ENCODE results near the gene SULT1A1.
"Not testable (repeated sequence)": the region's sequence is repeated elsewhere in the genome, so short reads cannot be mapped to it uniquely, and the experiment has no call there.

Gene SULT1A1

GRCh38 chr16:28608496-28608808, 1.4 kb downstream of the SULT1A1 start:
- not testable (repeated sequence) for DNase-seq

GRCh38 chr16:28607681-28608495, 2.0 kb downstream of the SULT1A1 start:
- not testable (repeated sequence) for DNase-seq

DNA sequence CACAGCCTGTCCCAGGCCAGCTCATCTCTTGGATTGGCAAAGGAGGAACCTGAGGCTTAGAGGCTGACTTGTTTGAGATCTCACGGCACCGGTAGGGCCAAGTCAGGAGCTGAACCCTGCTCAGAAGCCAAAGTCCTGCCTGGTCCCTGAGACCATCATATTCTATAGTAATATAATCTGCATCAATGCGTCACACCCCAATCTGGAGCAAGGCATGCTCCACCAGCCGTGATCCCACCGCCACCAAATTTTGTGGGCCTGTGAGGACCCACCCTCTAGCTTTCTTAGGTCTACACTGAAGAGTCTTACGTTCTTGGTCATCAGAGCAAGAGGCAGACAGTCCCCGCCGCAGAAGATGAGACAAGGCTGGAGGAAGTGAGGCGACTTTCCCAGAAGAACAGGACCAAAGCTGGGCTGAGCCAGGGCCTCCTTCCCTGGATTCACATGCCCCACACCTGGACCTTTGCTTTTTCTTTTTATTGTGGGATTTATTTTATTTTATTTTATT, 2.7 kb downstream of the SULT1A1 start:
- DNase-seq = no peak

DNA sequence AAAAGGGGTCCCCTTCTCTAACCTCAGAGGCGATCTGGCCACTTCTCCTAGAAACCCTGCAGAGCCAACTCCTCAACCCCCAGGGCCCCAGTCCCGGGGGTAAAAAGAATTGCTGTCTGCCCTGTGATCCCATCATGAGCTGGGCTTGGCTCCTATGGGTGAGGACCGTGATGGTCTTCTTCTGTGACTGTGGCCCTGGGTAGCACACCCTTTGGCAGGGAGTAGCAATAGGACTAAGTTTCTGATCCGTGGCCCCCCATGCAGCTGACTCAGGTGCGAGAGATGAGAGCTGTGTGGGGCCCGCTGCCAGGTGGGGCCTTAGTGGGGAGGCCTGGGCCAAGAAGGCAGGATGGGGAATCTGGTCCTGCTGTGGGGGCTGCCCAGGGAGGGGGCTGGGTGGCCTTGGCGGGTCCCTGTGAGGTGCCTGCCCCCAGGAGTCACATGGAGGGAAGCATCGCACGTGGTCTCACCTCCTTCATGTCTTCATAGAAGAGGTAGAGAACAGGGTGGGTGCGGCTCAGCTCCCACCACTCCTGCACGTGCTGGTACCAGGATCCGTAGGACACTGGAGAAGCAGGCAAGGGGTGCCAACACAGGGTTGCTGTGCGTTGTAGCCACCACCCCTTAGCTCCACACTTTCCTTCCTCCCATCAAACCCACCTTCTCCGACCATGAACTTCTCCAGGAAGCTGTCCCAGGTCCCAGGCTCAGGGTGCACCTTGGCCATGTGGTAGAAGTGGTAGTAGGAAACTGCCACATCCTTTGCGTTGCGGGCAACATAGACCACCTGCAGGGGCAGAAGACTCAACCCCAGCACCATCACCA, 3.3 kb downstream of the SULT1A1 start:
- no peak for DNase-seq

GRCh38 chr16:28604186-28604565, 5.7 kb downstream of the SULT1A1 start:
- no peak for DNase-seq

DNA sequence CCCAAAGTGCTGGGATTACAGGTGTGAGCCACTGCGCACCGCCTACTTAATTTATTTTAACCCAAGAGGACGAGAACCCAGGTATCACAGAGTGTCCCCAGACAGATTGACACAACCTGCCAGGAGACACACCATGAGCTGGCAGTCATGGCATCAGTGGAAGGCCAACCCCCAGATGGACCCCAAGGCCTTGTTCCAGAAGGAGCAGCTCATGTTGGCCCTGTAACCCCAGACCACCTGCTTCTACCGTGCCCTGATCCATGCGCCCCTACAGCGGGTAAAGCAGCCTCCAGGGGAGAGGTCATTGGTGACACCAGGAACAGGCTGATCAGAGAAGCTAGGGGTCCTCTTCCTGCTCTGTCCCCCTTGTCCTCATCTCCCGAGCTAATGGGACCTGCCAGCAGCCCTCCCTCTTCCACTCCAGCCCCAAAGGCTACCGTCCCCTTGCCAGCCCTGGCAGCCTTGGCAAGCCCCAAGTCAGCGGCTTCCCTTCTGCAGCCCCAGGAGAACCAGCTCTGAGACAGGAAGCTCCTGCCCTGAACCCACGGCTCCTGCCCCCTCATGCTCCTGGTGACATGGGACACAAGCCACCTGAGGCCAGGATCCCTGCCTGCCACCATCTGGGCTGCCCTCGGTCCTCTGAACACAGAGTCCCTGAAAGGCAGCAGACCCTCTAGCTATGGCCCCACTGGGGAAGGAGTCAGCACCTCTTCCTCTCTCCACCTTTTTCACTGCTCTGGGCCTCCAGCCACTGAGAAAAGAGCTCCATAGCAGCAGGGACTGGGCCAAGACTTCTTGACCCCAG, 6.3 kb downstream of the SULT1A1 start:
- no peak for DNase-seq

DNA sequence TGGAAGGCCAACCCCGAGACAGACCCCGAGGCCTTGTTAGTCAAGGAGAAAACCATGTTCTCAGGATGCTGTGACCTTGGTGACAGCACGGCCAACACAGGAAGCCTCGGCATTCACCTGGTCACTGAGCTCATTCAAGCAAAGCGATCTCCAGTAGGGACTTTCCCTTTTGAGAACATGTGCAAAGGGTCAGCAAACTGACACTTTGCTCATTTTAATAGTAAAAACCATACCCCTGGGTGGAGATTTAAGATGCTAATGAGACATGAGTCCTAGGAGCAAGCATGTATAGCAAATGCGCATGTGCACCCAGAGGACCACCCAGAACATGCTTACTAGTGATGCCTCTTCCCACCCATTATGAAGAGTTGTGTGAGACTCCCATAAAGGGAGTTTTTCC, 7.3 kb downstream of the SULT1A1 start:
- no peak for DNase-seq

DNA sequence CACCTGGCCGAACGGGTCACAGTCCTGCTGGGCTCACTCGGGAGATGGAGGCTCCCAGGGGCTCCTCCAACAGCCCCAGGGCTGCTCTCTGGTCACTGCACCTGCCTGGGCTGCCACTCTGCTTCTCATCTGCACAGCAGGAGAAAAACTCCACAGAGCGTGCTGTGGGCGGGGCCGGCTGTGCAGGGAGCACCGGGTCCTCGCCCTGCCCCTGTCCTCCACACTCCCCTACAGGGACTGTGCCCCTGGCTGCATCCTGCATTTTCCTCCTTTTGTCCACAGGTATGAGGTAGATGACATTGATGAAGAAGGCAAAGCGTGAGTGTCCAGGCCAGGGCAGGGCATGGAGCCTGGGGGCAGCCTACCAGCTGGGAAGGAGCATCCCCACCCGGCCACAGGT, 7.8 kb downstream of the SULT1A1 start:
- DNase-seq = not testable (repeated sequence)

DNA sequence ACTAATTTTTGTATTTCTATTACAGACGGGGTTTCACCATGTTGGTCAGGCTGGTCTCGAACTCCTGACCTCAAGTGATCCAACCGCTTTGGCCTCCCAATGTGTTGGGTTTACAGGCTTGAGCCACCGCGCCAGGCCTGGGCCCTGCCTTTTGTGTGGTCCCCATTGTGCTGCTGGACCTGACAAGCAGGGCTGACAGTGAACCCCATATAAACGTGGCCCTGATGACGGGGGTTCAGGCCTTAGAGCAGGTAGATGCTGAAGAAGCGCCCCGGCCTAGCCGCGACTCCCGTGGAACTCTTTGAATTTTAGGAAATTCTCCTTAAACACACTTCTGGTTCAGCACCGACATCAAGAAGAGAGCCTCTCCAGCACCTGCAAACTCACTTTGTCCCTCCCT, 8.3 kb downstream of the SULT1A1 start:
- DNase-seq = not testable (repeated sequence)

- not testable (repeated sequence) for DNase-seq
Observed at GRCh38 chr16:28600965-28601364, 8.9 kb downstream of the SULT1A1 start.

DNA sequence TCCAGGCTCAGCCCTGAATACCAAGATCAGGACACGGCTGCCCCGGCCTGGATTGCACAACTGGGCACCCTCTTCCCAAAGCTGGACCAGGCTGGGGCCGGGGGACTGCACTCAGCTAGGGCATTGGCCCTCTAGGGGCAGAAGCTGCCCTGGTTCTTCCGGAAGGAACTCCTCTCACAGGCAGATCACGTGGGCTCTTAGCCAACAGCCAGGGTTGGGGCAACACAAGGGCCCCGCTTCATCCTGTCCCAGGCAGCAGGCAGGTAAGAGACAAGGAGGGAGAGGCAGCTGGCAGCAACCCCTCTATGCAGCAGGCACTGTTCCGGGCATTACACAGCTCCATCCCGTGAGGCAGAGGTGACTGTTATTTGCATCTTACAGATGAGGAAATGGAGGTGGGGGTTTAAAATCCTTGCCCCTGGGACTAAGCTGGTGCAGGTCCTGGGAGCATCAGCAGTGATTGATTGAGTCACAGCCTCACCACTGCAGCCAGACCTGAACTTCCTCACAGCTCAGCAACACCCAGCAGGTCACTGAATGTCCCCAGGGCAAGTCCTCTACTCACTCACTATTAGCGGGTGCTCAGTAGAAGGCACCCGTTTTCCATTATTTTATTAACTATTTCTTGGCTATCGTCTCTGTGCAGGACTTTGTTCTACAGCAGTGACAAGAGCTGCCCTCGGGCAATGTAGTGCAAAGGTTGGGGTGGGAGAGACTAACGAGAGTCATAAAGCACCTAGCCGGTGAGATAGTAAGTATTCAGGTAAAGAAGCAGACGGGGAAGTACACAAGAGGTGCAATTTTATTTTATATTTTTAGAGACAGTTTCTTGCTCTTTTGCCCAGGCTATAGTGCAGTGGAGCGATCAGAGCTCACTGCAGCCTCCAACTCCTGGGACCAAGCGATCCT, 10.2 kb downstream of the SULT1A1 start:
- not testable (repeated sequence) for DNase-seq

DNA sequence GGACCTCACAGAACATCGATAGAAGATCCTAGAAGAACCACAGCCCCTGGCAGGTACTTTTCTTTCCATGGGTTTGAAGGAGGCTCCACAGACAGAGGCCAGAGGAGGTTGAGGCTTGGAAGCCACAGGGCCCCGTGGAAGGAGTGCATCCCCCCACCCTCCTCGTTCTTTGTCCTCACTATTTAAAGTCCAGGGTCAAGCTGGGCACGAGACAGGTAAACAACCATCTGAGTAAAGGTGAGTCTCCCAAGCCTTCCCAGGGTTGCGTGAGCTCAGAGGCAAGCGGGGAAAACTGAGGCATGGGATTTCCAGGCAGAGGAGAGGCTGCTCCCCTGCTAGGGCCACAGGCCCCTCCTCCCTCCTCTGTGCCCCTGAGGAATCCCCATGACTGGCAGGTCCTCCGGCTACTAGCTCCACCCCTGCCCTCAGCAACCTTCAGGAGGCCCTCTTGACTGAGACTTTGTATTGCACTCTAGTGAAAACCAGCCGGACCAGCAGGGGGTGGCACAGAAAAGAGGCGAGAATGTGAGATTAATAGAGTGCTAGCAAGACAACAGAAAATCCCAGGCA, 12.1 kb downstream of the SULT1A1 start:
- no peak for DNase-seq

DNA sequence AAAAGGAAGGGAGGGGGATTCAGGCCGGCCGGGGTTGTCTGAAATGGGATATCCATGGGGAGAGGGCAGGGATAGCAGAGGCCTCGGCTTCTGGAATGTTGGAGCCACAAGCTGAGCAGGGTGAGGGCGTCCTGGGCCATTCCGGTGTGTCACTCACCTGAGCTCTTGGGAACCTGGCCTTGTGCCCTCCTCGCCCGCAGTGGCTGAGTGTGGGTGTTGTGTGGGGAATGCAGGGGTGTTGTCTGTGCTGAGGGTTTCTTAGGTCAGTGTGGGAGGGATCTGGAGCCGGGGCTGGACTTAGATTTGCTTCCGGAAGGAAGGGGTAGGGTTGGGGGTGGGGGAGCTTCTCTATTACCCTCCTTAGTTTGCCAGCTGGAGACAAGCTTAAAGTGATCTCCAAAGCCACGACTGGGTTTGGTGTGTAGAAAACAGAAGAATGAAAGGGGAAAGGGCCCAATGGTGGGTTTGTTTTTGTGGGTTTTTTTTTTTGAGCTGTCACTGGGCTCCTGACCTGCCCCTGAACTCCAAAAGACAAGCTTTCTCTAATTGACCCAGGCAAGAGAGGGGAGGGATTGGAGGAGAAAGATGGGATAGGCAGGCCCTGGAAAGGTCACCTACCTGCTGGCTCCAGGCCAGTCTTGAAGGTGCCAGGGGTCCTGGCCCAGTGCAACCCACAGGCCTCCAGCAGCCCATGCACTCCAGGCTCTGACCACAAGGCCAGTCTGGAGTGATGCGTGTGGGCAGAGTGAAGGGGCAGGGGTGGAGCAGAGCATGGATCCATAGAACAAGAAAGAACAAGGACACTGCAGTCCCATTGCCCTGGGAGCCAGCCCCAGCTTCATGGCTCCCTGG, 12.8 kb downstream of the SULT1A1 start, which contains the start of gene SULT1A2:
TSS of gene SULT1A2 (minus strand) at position 211 of the 852 bp plus-strand sequence. CDS start 1,120 bp downstream, outside the sequence.
- no peak for DNase-seq

GRCh38 chr16:28596115-28596630, 13.7 kb downstream of the SULT1A1 start:
- no peak for DNase-seq

GRCh38 chr16:28595451-28595850, 14.4 kb downstream of the SULT1A1 start:
- DNase-seq = not testable (repeated sequence)

DNA sequence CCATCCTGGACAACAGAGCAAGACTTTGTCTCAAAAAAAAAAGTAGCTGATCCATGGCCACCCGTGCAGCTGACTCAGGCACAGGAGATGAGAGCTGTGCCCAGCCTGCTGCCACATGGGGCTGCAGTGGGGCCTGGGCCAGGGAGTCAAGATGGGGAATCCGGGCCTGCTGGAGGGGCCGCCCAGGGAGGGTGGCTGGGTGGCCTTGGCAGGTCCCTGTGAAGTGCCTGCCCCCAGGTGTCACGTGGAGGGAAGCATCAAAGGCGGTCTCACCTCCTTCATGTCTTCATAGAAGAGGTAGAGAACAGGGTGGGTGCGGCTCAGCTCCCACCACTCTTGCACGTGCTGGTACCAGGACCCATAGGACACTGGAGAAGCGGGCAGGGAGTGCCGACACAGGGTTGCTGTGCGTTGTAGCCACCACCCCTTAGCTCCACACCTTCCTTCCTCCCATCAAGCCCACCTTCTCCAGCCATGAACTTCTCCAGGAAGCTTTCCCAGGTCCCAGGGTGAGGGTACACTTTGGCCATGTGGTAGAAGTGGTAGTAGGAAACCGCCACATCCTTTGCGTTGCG, 16.8 kb downstream of the SULT1A1 start:
- DNase-seq = no peak

- DNase-seq = no peak
Observed at GRCh38 chr16:28592511-28592910, 17.3 kb downstream of the SULT1A1 start.

DNA sequence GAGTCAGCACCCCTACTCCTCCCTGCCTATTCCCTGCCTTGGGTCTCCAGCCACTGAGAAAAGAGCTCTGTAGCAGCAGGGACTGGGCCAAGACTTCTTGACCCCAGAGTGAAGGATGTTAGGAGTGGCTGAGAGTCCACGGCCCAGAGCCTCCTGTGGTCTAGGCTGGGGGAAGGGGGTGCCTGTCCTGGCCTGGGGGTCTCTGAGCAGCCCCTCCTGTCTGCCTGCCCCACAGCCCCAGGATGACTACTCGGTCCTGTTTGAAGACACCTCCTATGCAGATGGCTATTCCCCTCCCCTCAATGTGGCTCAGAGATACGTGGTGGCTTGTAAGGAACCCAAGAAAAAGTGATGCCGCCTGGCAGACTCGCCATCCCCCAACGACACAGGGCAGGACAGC, 18.5 kb downstream of the SULT1A1 start:
- DNase-seq = no peak
